RWPE2 (cell line): ENCODE measurements around the gene EIF2B5.
A peak's percentile ranks its signal among the peaks of the same experiment; 100 is the strongest.

Source experiments
- ATAC-seq: fragments of 200-7000 bp; cut with Tn5 transposase; 3 replicates; pipeline ENCODE4 v1.9.1; 2021; ENCODE audit warnings: low read depth
- DNase-seq: peaks from one replicate; pipeline ENCODE4 v3.0.0-alpha.2; 2020; ENCODE audit warnings: low spot score
- H3K27ac ChIP-seq: fragments of 450-650 bp; 2 replicates; pipeline ENCODE4 v1.5.1; 2017; ENCODE audit warnings: mild to moderate bottlenecking; ENCODE audit not compliant: poor library complexity, severe bottlenecking
- H3K27me3 ChIP-seq: fragments of 250-450 bp; sonication (Bioruptor Pico); 2 replicates; pipeline ENCODE4 v1.5.1; 2021; ENCODE audit warnings: mild to moderate bottlenecking, moderate library complexity; ENCODE audit not compliant: insufficient read depth, poor library complexity, severe bottlenecking
- H3K36me3 ChIP-seq: fragments of 250-450 bp; sonication (Bioruptor Pico); 2 replicates; pipeline ENCODE4 v1.5.1; 2020; ENCODE audit warnings: low read depth, mild to moderate bottlenecking, moderate library complexity
- H3K4me1 ChIP-seq: fragments of 250-450 bp; sonication (Bioruptor Pico); 2 replicates; pipeline ENCODE4 v1.5.1; 2021; ENCODE audit warnings: mild to moderate bottlenecking, moderate library complexity; ENCODE audit not compliant: insufficient read depth, poor library complexity, severe bottlenecking
- H3K4me3 ChIP-seq: fragments of 250-450 bp; sonication (Bioruptor Pico); 2 replicates; pipeline ENCODE4 v1.5.1; 2021; ENCODE audit warnings: mild to moderate bottlenecking, moderate library complexity; ENCODE audit not compliant: severe bottlenecking
- H3K9me3 ChIP-seq: fragments of 250-450 bp; sonication (Bioruptor Pico); 2 replicates; pipeline ENCODE4 v1.5.1; 2021; ENCODE audit warnings: mild to moderate bottlenecking, moderate library complexity; ENCODE audit not compliant: severe bottlenecking
- CTCF ChIP-seq: fragments of 450-650 bp; IDR thresholded peaks from one replicate; pipeline ENCODE4 v1.5.1; 2017; ENCODE audit warnings: mild to moderate bottlenecking, moderate library complexity; ENCODE audit not compliant: poor library complexity, severe bottlenecking

The EIF2B5 gene

GRCh38 chr3:184135149-184135910, at the start of gene EIF2B5:
Gene EIF2B5, plus strand, starts transcription at chr3:184135358. Its CDS starts 28 bp downstream, at chr3:184135386.
- peak within 1 kb of the TSS; percentile 62 for H3K27ac ChIP-seq
- peak; percentile 22 for TF ChIP-seq CTCF
- peaks cover 25% of the 10 kb centered on the region for H3K36me3 ChIP-seq
- DNase-seq (peak; percentile 83), ATAC-seq (peak; percentile 73)
- H3K4me3 ChIP-seq: peak within 1 kb of the TSS; percentile 74
- no peaks in the 10 kb centered on the region for H3K9me3 ChIP-seq
- no peaks in the 10 kb centered on the region for H3K27me3 ChIP-seq
- no peaks in the 10 kb centered on the region for H3K4me1 ChIP-seq

- Histone ChIP-seq H3K4me1 (no peaks in the 10 kb centered on the region), H3K9me3 (peaks cover 2% of the 10 kb centered on the region), H3K27ac (no peak overlapping the region), H3K27me3 (no peaks in the 10 kb centered on the region), H3K4me3 (no peak overlapping the region), H3K36me3 (no peaks in the 10 kb centered on the region)
- DNase-seq: no peak
- TF ChIP-seq CTCF: no peak
- 0 out of 3 replicates have a peak, but pooled peaks have one; percentile 25 for ATAC-seq
Measured at GRCh38 chr3:184085389-184085852, 49.7 kb upstream of the EIF2B5 start.

- Histone ChIP-seq H3K4me3 (no peak overlapping the region), H3K27me3 (no peaks in the 10 kb centered on the region), H3K27ac (no peak overlapping the region), H3K9me3 (no peaks in the 10 kb centered on the region), H3K4me1 (no peaks in the 10 kb centered on the region), H3K36me3 (no peaks in the 10 kb centered on the region)
- TF ChIP-seq CTCF: no peak
- DNase-seq (no peak), ATAC-seq (no peak)
Measured at GRCh38 chr3:184092199-184092598, 43.0 kb upstream of the EIF2B5 start.

- H3K4me1 ChIP-seq: no peaks in the 10 kb centered on the region
- no peaks in the 10 kb centered on the region for H3K27me3 ChIP-seq
- H3K27ac ChIP-seq: no peak within 1 kb of the TSS
- no peak within 1 kb of the TSS for H3K4me3 ChIP-seq
- TF ChIP-seq CTCF: no peak
- no peak for DNase-seq
- ATAC-seq: no peak
- no peaks in the 10 kb centered on the region for H3K36me3 ChIP-seq
- H3K9me3 ChIP-seq: no peaks in the 10 kb centered on the region
Measured at GRCh38 chr3:184096811-184097383, 38.3 kb upstream of the EIF2B5 start, which contains the start of gene HTR3E. Gene HTR3E, plus strand, starts transcription at chr3:184097064. Its CDS starts 466 bp downstream, at chr3:184097530.
